HG02852 (cell line): ENCODE data around the gene HSP90AB1.
A peak's percentile ranks its signal among the peaks of the same experiment; 100 is the strongest.

Source experiments
- ATAC-seq: cut with Tn5 transposase; IDR thresholded peaks from one replicate; pipeline ENCODE4 v1.9.1; 2021; ENCODE audit warnings: mild to moderate bottlenecking, moderate library complexity; ENCODE audit not compliant: unreplicated experiment

HSP90AB1 gene

DNA sequence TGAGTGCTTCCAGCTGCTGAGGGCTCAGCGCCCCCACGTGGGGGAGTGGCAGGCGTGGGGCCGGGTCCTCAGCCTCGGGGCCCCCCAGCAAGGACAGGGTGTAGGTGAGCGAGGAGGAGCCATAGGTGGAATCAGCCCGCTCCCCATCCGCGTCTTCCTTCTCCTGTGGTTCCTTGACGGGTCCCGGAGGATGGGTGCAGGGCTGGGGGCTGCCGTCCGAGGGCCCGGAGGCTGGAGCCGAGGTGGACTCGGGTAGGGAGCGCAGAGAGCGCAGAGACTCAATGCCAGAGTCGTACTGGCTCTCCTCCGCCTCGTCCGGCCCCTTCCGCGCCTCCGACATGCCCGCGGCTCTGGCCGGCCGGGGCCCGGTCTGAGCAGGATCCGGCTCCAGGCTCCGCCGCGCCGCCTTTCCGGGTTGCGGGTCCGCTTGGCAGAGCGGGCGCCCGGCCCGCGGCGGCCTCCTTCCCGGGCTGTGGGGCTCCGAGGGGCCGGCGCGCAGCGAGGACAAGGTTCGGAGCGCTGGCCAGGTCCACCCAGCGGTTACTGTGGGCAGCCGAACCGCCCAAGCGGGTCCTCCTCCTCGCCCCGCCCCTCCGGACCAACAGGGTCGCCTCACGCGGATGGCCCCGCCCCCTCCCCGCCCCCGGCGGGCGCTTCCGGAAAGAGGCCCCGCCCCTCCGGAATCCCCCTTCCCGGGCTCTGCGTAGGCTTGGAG lies 18.3 kb downstream of the HSP90AB1 start, which contains the start of gene NFKBIE:
TSS of gene NFKBIE (minus strand) at position 545 of the 715 bp plus-strand sequence. CDS start at position 340, 205 bp downstream.
- peak; percentile 35 for ATAC-seq

- no peak for ATAC-seq
Measured at GRCh38 chr6:44265722-44266233, 18.9 kb downstream of the HSP90AB1 start.

DNA sequence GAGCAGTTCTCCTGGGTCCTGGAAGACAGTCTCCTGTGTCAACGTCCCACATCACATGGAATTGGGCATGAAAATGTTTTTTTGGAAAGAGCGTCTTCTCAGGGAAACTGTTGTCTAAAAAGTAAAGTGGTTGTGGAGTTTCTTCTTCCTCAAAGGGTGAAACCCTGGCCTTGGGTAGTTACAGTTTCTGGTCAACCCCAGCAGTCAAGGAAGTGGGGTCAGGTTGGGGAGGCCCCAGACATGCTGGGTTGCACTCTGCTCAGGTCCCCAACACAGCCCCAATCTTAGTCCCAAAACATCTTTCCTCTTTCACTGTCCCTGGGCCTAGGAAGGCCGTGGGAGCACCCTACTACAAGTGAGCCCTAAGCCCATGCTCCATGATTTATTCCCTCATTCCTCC lies 19.4 kb downstream of the HSP90AB1 start:
- ATAC-seq = no peak

DNA sequence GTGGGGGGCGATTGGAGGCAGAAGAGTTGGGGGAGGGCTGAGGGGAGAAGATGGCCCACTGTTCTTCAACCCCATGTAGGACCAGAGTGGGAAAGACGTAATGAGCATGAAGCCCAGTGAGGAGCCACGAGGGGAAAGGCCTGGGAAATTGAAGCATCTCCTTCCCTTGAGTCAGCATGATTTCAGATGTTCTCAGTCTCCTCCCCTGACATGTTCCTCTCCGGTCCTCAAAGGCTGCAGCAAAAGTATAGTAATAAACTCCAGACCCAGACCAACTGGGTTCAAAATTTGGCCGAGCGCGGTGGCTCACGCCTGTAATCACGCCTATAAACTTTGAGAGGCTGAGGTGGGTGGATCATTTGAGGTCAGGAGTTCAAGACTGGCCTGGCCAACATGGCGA lies 20.4 kb downstream of the HSP90AB1 start:
- no peak for ATAC-seq

DNA sequence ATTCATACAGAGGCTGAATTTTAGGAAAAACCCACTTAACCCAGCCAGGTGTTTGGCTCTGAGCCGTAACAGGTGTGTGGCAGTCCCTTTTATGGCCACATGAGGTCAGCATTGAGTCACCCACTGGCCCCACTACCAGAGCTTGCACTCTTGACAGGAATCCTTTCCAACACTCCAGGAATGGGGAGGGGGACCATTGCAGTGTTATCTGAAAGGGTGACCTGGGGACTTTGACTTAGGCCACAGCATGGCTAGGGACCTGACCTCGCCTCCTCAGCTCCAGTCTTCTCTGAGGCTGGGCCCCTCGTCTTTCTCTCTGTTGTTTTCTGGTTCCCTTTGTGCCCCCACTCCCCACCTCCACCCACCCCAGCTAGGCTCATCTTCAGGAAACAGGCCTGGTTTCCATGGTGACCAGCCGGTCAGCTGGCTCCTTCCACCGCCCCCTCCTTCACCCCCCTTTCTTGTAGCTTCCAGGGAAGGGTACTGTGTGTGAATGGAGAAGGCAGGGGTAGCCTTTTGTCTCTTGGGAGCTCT lies 21.3 kb downstream of the HSP90AB1 start:
- no peak for ATAC-seq

DNA sequence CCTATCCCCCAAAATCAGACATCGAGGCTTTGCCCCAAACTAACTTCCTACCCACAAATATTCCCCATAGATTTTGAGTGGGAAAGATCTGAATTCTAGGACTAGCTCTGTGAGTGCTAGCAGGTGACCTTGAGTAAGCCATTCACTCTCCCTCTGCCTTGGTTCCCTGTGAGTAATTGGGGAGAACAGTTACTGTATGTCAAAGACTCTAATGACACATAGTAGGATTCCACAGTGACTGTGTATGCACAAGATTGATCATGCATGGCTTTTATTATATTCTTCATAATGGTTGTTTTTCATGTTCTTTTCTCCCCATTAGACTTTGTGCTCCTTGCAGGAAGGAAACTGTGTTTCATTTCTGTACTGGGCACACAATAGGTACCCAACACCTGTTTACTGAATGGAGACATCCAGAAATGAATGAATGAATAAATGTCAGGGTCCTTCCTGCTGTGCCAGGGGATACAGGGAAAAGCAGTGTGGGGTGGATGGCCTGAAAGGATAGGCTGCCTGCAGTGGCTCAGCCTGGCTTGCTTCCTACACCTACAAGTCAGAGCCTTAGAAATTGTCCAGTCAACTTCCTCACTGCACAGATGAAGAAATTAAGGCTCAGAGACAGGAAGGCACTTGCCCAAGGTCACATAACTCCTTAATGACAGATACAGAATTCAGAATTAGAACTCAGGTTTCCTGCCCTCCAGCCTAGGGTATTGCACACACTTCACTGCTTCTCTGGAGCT lies 22.4 kb downstream of the HSP90AB1 start:
- no peak for ATAC-seq

GRCh38 chr6:44269921-44270525 lies 23.1 kb downstream of the HSP90AB1 start, which contains the start of gene TMEM151B:
TMEM151B (plus strand) TSS chr6:44270450; CDS start chr6:44270743, 293 bp downstream.
- no peak for ATAC-seq

GRCh38 chr6:44270526-44271405 lies 23.9 kb downstream of the HSP90AB1 start:
- ATAC-seq = no peak

DNA sequence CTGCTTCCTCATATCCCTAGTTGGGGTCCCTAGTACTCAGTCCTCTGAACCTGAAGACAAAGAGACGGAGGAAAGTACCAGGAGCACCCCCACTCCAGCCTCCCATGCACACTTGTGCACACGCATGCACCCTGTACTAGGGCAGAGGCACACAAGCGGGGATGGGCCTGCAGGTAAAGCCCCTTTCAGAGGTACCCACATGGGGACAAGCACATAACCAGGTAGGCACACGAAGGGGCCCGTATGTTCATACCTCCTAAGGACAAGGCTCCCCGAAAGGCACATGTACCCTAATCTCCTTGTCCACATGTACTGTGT lies 24.5 kb downstream of the HSP90AB1 start:
- no peak for ATAC-seq

DNA sequence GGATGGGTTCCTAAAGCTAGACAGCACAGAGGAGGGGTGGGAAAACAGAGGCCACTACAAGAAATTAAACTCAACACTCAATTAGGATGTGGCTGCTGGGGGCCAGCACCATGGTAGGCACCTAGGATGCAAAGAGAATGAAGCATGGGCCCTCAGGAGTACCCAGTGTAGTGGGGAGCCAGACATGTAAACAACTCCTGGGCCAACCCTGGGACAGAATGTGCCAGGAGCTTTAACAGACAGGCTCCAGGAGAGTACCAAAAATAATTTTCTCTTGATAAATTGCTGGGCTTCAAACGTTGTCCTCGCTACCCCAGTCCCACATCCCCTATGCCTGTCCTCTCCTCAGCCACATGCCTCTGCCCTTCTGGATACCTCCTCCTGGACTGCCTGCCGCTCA lies 25.0 kb downstream of the HSP90AB1 start:
- ATAC-seq = no peak

GRCh38 chr6:44272529-44272928 lies 25.6 kb downstream of the HSP90AB1 start:
- ATAC-seq = no peak

DNA sequence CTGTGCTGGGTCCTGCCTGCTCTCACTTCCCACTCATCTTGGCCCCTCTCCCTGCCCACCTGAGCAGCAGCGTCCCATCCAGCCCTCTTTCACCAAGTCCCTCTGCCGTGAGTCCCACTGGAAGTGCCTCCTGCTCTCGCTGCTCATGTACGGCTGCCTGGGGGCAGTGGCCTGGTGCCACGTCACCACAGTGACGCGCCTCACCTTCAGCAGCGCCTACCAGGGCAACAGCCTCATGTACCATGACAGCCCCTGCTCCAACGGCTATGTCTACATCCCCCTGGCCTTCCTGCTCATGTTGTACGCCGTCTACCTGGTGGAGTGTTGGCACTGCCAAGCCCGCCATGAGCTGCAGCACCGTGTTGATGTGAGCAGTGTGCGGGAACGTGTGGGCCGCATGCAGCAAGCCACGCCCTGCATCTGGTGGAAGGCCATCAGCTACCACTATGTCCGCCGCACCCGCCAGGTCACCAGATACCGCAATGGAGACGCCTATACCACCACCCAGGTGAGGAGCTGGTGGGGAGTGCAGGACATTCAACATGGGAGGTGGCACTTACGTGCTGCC lies 26.2 kb downstream of the HSP90AB1 start:
- no peak for ATAC-seq

- ATAC-seq = no peak
Measured at GRCh38 chr6:44273617-44274016, 26.7 kb downstream of the HSP90AB1 start.

DNA sequence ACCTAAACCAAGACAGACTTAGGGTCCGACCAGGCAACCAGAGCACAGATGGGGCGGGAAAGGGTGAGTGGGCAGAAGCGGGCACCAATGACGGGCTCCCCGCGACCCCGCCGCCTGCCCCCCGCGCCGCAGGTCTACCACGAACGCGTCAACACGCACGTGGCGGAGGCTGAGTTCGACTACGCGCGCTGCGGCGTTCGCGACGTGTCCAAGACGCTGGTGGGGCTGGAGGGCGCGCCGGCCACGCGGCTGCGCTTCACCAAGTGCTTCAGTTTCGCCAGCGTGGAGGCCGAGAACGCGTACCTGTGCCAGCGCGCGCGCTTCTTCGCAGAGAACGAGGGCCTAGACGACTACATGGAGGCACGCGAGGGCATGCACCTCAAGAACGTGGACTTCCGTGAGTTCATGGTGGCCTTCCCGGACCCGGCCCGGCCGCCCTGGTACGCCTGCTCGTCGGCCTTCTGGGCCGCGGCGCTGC lies 28.4 kb downstream of the HSP90AB1 start:
- ATAC-seq = no peak

DNA sequence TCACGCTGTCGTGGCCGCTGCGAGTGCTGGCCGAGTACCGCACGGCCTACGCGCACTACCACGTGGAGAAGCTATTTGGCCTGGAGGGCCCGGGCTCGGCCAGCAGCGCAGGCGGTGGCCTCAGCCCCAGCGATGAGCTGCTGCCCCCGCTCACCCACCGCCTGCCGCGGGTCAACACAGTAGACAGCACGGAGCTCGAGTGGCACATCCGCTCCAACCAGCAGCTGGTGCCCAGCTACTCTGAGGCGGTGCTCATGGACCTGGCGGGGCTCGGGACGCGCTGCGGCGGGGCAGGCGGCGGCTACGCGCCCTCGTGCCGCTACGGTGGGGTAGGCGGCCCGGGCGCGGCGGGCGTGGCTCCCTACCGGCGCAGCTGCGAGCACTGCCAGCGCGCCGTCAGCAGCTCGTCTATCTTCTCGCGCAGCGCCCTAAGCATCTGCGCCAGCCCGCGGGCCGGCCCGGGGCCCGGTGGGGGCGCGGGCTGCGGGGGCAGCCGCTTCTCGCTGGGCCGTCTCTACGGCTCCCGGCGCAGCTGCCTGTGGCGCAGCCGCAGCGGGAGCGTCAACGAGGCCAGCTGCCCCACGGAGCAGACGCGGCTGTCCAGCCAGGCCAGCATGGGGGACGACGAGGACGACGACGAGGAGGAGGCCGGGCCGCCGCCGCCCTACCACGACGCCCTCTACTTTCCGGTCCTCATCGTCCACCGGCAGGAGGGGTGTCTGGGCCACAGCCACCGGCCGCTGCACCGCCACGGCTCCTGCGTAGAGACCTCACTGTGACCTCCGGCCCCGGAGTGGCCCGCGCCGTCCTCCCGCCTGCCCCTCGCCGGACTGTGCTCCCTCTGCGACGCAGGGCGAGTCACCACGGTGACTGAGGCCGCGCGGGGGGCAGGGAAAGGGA lies 29.1 kb downstream of the HSP90AB1 start:
- no peak for ATAC-seq

- no peak for ATAC-seq
Measured at GRCh38 chr6:44276667-44277640, 30.1 kb downstream of the HSP90AB1 start.

- ATAC-seq = no peak
Measured at GRCh38 chr6:44277763-44278162, 30.9 kb downstream of the HSP90AB1 start.

- no peak for ATAC-seq
Measured at GRCh38 chr6:44278315-44278714, 31.4 kb downstream of the HSP90AB1 start.
